HG03378 (cell line): ENCODE measurements around the gene DAZAP1.
A peak's percentile ranks its signal among the peaks of the same experiment; 100 is the strongest.

Experiments used
- ATAC-seq: cut with Tn5 transposase; IDR thresholded peaks from one replicate; pipeline ENCODE4 v1.9.1; 2021; ENCODE audit warnings: mild to moderate bottlenecking, moderate library complexity; ENCODE audit not compliant: unreplicated experiment

Gene DAZAP1

DNA sequence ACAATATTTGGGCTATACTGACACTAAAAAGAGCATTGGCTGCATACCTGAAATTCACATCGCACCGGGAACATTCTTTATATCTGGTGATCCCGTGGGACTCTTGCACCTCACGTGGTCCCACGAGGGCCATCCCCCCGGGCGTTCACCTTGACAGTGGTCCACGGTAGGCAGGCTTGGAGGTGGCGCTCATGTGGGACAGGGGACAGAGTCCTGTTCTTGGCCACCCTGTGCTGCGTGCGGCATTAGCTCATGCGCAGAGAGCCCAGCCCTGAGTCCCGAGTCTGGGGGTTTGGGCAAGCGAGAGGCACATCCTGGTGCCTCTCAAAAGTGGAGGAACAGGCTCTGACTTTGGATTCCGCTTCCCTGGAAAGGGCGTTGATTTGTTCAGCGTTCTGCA is 13.5 kb upstream of the DAZAP1 start:
- no peak for ATAC-seq

DNA sequence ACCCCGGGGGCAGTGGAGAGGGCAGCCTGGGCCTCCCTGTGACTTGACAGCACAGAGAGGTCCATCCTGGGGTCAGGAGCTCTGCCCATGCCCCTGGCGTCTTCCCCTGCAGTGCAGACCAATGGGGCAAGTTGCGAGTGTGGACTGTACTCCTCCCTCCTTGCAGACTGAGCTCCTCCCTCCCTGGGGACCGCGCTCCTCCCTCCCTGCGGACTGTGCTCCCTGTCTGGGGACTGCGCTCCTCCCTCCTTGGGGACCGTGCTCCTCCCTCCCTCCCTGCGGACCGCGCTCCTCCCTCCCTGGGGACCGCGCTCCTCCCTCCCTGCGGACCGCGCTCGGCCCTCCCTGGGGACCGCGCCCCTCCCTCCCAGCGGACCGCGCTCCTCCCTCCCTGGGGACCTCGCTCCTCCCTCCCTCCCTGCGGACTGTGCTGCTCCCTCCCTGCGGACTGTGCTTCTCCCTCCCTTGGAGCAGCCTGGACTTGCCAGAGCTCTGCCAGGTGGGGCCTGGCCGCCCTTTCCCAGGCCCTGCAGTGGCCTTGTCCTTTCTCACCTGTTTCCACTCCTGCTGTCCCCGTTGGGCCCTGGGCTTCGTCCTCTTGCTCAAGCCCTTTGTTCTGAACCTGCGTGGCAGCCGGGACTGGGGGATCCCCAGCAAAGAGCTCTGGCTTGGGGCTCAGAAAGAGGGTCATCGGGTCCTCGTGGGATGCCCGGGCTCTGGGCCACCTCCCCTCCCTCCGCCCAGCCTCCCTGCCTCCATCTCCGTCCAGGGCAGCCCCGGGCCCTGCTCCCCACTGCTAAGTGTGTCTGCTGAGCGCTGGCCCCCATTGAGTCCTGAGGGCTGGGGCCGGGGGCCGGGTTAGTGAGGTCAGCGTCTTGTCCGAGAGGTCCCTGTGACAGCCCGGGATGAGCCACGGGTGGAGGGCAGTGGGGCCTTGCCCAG is 12.9 kb upstream of the DAZAP1 start:
- no peak for ATAC-seq

DNA sequence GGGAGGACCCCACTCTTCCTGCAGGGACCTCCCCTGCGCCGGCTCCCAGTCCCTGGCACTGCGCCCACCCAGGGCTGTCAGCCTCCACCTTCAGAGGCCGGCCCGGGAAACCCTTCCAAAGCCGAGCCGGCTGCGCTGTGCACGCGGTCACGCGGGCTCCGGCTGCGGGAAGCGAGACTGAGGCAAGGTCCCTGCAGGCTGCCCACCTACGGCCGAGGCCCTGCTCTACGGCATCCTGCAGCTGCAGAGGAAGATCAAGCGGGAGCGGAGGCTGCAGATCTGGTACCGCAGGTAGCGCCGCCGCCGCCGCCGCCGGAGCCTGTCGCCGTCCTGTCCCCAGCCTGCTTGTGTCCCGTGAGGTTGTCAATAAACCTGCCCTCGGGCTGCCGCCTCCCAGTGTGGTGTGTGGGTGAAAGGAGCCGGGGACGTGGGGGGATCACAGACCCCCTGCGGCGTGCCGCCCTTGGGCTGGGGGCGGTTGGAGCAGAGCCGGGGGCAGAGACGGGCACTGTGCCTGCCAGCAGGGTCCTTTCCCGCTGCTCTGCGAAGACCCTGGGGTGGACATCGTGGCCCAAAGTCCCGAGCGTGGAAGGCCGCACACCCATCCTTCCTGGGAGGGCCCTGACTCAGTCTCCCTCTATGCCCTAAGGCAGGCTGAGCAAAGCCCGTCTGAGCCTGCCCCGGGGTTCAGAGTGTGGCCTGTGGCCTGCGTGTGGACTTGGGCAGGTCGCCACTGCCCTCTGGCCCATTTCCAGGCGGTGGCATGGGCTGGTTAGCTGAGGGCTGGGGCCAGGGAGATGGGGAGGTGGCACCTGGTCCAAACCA is 12.0 kb upstream of the DAZAP1 start:
- ATAC-seq, result no peak

GRCh38 chr19:1396019-1396767 is 11.2 kb upstream of the DAZAP1 start:
- no peak for ATAC-seq

DNA sequence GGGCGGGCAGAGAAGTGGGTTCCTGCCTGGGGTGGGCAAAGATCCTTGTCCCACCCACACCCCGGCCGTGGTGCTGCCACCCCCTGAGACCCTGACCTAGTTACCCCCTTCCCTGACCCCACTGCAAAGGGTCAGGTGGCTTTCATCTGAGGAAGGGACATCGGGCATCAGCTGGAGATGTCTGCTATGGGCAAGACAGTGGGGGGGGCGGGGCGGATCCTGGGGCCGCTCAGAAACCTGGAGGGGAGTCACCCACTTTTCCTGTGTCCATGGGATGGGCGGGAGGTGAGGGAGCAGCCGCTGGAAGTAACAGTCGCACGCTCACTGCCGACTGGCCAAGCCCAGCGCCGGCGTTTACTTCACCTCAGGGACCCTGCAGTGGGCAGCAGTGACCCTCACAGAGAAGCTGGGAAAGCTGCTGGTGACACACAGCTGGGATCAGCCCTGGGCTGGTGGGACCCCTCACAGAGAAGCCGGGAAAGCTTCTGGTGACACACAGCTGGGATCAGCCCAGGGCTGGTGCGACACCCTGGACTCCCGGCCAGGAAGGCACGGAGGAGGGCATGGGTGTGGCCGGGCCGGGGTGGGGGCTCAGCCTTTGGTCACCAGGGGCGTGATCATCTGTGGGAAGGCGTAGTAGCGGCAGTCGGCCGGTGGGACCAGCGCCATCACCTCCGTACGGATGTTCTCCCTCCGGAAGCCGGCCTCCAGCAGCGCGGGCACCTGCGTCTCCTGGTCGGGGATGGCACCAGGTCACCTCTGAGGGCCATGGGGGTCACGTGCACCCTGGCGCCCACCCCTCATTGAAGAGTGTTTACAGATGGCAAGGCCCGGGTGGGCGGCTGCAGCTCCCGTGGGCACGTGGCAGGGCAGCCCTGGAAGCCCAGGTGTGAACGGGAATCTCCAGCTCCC is 10.4 kb upstream of the DAZAP1 start:
- ATAC-seq, result no peak

- ATAC-seq, result no peak
Measured at GRCh38 chr19:1397838-1398237, 9.5 kb upstream of the DAZAP1 start.

- ATAC-seq, result no peak
Measured at GRCh38 chr19:1399079-1399478, 8.3 kb upstream of the DAZAP1 start.

- no peak for ATAC-seq
Measured at GRCh38 chr19:1399745-1400144, 7.6 kb upstream of the DAZAP1 start.

- no peak for ATAC-seq
Measured at GRCh38 chr19:1400281-1401137, 6.9 kb upstream of the DAZAP1 start.

- ATAC-seq, result no peak
Measured at GRCh38 chr19:1401138-1401888, 6.1 kb upstream of the DAZAP1 start, which contains the start of gene GAMT. GAMT (minus strand) TSS chr19:1401542; CDS start chr19:1401476, 66 bp downstream.

DNA sequence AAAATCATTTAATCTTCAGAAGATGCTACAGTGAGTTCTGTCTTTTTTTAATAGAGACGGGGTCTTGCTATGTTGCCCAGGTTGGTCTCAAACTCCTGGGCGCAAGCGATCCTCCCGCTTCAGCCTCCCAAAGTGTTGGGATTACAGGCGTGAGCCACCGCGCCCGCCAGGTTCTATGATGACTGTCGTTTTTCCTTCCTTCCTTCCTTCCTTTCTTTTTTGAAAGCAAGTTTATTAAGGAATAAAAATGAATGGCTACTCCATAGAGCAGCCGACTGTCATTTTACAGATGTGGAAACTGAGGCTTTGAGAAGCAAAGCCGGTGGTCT is 5.5 kb upstream of the DAZAP1 start:
- no peak for ATAC-seq

GRCh38 chr19:1402411-1403070 is 4.8 kb upstream of the DAZAP1 start:
- ATAC-seq, result no peak

GRCh38 chr19:1406774-1407527 is 435 bp upstream of the DAZAP1 start:
- peak; percentile 48 for ATAC-seq

DNA sequence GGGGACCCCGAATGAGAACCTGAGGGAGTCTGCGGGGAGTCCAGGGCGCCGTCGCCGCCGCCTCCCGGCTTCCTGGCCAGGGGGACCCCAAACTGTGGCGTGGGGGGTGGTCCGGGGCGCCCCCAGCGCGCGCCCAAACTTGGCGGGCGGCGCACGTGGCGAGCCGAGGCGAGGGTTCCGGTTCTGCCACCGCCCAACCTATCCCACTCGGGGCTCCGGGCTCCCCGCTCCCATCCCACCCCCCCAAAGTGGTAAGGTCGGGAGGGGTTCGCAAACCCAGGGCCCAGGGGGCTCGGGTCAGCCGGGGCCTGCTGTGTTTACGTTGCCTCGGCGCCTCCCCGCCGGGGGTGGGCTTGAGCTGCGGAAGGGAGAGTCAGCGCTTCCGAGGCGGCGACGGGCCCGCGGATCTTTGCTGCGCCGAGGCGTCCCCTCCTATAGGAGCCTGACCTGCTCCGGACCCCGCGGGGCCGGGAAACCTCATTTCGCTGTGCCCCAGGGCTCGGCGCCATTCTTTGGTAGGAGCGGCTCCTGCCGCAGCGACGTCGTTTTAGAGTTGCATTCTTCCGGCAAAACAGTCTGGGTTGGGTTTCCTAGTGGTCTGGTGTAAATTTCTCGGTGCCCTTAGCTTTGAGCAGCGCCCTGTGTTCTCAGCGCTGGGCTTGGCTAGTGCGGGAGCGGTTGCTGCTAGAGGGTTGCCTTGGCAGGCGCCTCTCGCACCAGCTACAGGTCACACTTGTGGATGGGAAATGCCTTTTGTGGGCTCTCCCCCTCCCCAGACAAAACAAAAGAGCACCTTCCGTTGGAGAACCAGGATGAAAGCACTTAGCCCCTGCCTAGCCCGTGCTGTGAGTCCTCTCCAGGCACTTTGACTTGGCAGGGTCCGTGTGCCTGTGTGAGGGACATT is 1.2 kb downstream of the DAZAP1 start:
- ATAC-seq, result no peak

GRCh38 chr19:1409204-1410005 is 2.0 kb downstream of the DAZAP1 start:
- ATAC-seq, result no peak
